HepG2 (cell line): Measurements from ENCODE around the gene RARG. TPM values are rescaled to one million over a fixed set of nuclear protein-coding genes. Genes with fewer than 3 reads are reported as not detected.

Source experiments
- ATAC-seq: fragments of 200-7000 bp; cut with Tn5 transposase; 3 replicates; pipeline ENCODE4 v1.9.1; 2020; ENCODE audit warnings: mild to moderate bottlenecking, moderate library complexity
- BruUV-seq: library from RNA; stranded (reverse); fragments of 400-500 nt; replicated peaks from 2 replicates; lab custom pipeline; 2021; lab: Mats Ljungman, UMichigan
- CTCF ChIA-PET: fragments of 300-600 bp; formaldehyde crosslinking; extraction: SDS; loops from one replicate; lab custom pipeline; 2021; ENCODE audit warnings: low total read pairs, inconsistent platforms, low intra/inter-chr PET ratio; lab: Yijun Ruan, JAX
- POLR2A ChIA-PET: fragments of 350-600 bp; sonication (Branson Sonifier 250); formaldehyde crosslinking; loops from one replicate; lab custom pipeline; 2020; ENCODE audit warnings: antibody characterized with exemption, inconsistent platforms; lab: Yijun Ruan, JAX
- DNase-seq: peaks from one replicate; pipeline ENCODE4 v3.0.0-alpha.2; 2015; ENCODE audit warnings: low spot score
- FAIRE-seq: peaks from 3 replicates; lab custom pipeline; 2011; peaks lifted over from hg19 to GRCh38; lab: Jason Lieb, UNC
- H2AFZ ChIP-seq: one replicate; pipeline ENCODE4 v1.6.1; 2011; ENCODE audit warnings: low read length, inconsistent platforms
- H3K27ac ChIP-seq: fragments of 300-600 bp; 3 replicates; pipeline ENCODE4 v1.8.0; 2011; ENCODE audit warnings: mixed run types, mild to moderate bottlenecking, mixed read lengths, low read length, inconsistent platforms; ENCODE audit not compliant: insufficient read depth; ENCODE audit errors: extremely low read length
- H3K27me3 ChIP-seq, 2 experiments: fragments of 200-600 bp in 1 of 2; 2 replicates in 1 of 2; 3 replicates in 1 of 2; pipeline versions ENCODE4 v1.6.0 to v1.8.0; 2011; ENCODE audit warnings: low read length in 2 of 2, mild to moderate bottlenecking in 2 of 2, moderate library complexity in 2 of 2, inconsistent platforms in 1 of 2; ENCODE audit not compliant: insufficient read depth in 2 of 2, control insufficient read depth in 1 of 2
- H3K36me3 ChIP-seq, 2 experiments: fragments of 200-600 bp in 1 of 2; replicated peaks in 1 of 2; 2 replicates in 1 of 2; 3 replicates in 1 of 2; pipeline versions ENCODE4 v1.5.1 to v1.8.0; 2011; ENCODE audit warnings: low read length in 2 of 2, inconsistent platforms in 1 of 2; ENCODE audit not compliant: insufficient read depth in 2 of 2, control insufficient read depth in 1 of 2
- H3K4me1 ChIP-seq: 2 replicates; pipeline ENCODE4 v1.5.1; 2012; ENCODE audit warnings: low read length, inconsistent platforms; ENCODE audit not compliant: insufficient read depth
- H3K4me2 ChIP-seq: 2 replicates; pipeline ENCODE4 v1.6.0; 2011; ENCODE audit warnings: low read depth, low read length, inconsistent platforms
- H3K4me3 ChIP-seq, 3 experiments: fragments of 200-600 bp in 1 of 3; sonication (generic), shearing (Covaris generic) in 1 of 3; replicated peaks in 1 of 3; 2 replicates each; pipeline ENCODE4 v1.5.1; 2011 to 2016; ENCODE audit warnings: low read length in 3 of 3, inconsistent platforms in 2 of 3, low read depth in 2 of 3, mild to moderate bottlenecking in 2 of 3, control low read depth in 1 of 3, mixed read lengths in 1 of 3; ENCODE audit not compliant: insufficient read depth in 1 of 3
- H3K79me2 ChIP-seq: one replicate; pipeline ENCODE4 v1.6.1; 2011; ENCODE audit warnings: low read length, inconsistent platforms; ENCODE audit not compliant: insufficient read depth
- H3K9ac ChIP-seq: 2 replicates; pipeline ENCODE4 v1.6.0; 2011; ENCODE audit warnings: mild to moderate bottlenecking, low read depth, low read length, inconsistent platforms; ENCODE audit not compliant: insufficient read depth
- H3K9me3 ChIP-seq: 2 replicates; pipeline ENCODE4 v1.5.1; 2012; ENCODE audit warnings: mild to moderate bottlenecking, low read length
- H4K20me1 ChIP-seq: 2 replicates; pipeline ENCODE4 v1.6.0; 2011; ENCODE audit warnings: inconsistent platforms, mild to moderate bottlenecking, low read length, moderate library complexity; ENCODE audit not compliant: insufficient read depth
- CHD4 ChIP-seq: fragments of 200-600 bp; sonication (generic); IDR thresholded peaks from 2 replicates; pipeline ENCODE4 v1.7.0; 2017; ENCODE audit warnings: mild to moderate bottlenecking, low read length, borderline replicate concordance
- DPF2 ChIP-seq: sonication (generic); formaldehyde crosslinking; IDR thresholded peaks from 2 replicates; pipeline ENCODE4 v1.4.0; 2020; ENCODE audit warnings: mild to moderate bottlenecking, low read depth, missing genetic modification reagents, borderline replicate concordance
- ELF3 ChIP-seq: IDR thresholded peaks from 2 replicates; pipeline ENCODE4 v1.6.1; 2016; ENCODE audit warnings: missing genetic modification reagents, missing compliant biosample characterization
- FOSL1 ChIP-seq: sonication (generic); formaldehyde crosslinking; IDR thresholded peaks from 2 replicates; pipeline ENCODE4 v1.9.0; 2021; ENCODE audit warnings: missing genetic modification reagents, borderline replicate concordance
- GABPB1 ChIP-seq: IDR thresholded peaks from 2 replicates; pipeline ENCODE4 v1.6.1; 2016; ENCODE audit warnings: mild to moderate bottlenecking, missing genetic modification reagents, moderate library complexity, missing compliant biosample characterization
- MAFK ChIP-seq, 2 experiments: IDR thresholded peaks in 1 of 2; conservative IDR thresholded peaks in 1 of 2; 2 replicates each; pipeline ENCODE4 v1.6.1; 2011; ENCODE audit warnings: improper control_type of control experiment in 2 of 2, low read length in 2 of 2
- REPIN1 ChIP-seq: sonication (generic); formaldehyde crosslinking; IDR thresholded peaks from 2 replicates; pipeline ENCODE4 v1.8.0; 2022; ENCODE audit warnings: missing genetic modification reagents, low read depth, mild to moderate bottlenecking, borderline replicate concordance
- SCMH1 ChIP-seq: sonication (generic); formaldehyde crosslinking; IDR thresholded peaks from 2 replicates; pipeline ENCODE4 v1.9.0; 2021; ENCODE audit warnings: missing genetic modification reagents, mild to moderate bottlenecking, borderline replicate concordance
- SETDB1 ChIP-seq: sonication (generic); formaldehyde crosslinking; IDR thresholded peaks from 2 replicates; pipeline ENCODE4 v1.5.1; 2020; ENCODE audit warnings: missing genetic modification reagents, mild to moderate bottlenecking, borderline replicate concordance
- TEAD2 ChIP-seq: sonication (generic); formaldehyde crosslinking; IDR thresholded peaks from 2 replicates; pipeline ENCODE4 v1.9.0; 2021; ENCODE audit warnings: missing genetic modification reagents
- ZNF780A ChIP-seq: sonication (generic); formaldehyde crosslinking; IDR thresholded peaks from 2 replicates; pipeline ENCODE4 v1.8.0; 2022; ENCODE audit warnings: mild to moderate bottlenecking, missing genetic modification reagents, moderate library complexity
- ZSCAN30 ChIP-seq: sonication (generic); formaldehyde crosslinking; IDR thresholded peaks from 2 replicates; pipeline ENCODE4 v1.5.0; 2020; ENCODE audit warnings: mild to moderate bottlenecking, missing genetic modification reagents
- WGBS: methylation state at CpG from one replicate; pipeline ENCODE4 v1.1.6; 2017; ENCODE audit warnings: low lambda C conversion rate; 5-methylcytosine and 5-hydroxymethylcytosine counted together
- in situ Hi-C: cut with HindIII; loops from 2 replicates; pipeline ENCODE4 v1.10.0; 2017; ENCODE audit warnings: low pct_unique_long_range_greater_than_20kb; ENCODE audit not compliant: extremely low pct_ligation_motif_present
- intact Hi-C: fragments of 100-400 bp; cut with micrococcal nuclease; formaldehyde crosslinking; loops from one replicate; pipeline ENCODE4 v1.10.0; 2022; ENCODE audit not compliant: unreplicated experiment
- polyA plus RNA-seq, 8 experiments: library from polyadenylated mRNA; depleted of rRNA in 3 of 8; stranded (reverse) in 7 of 8; unstranded in 1 of 8; fragments of >200 nt; fragmentation: Illumina TruSeq in 4 of 8; extraction: Trizol in 4 of 8; gene quantifications; 2 replicates each; pipeline versions ENCODE4 v1.2.1 to v1.2.3, GENCODE V29; 2011 to 2016; ENCODE audit warnings: low read depth in 4 of 8, missing spikeins in 1 of 8, mixed read lengths in 1 of 8; ENCODE audit not compliant: insufficient read depth in 1 of 8
- total RNA-seq, 5 experiments: library from RNA; depleted of rRNA; stranded (reverse); fragments of >200 nt; fragmentation: Illumina TruSeq; extraction: Trizol; gene quantifications; 2 replicates each; pipeline ENCODE4 v1.2.3, GENCODE V29; 2016; ENCODE audit warnings: low read depth in 1 of 5
- TF ChIP-seq, protein P1 (sequence below): fragments of 450-650 bp; IDR thresholded peaks from 2 replicates; pipeline ENCODE4 v1.6.1; 2016
- TF ChIP-seq, protein P2 (sequence below): sonication (generic); formaldehyde crosslinking; IDR thresholded peaks from 2 replicates; pipeline ENCODE4 v1.5.1; 2020; ENCODE audit warnings: mild to moderate bottlenecking, missing genetic modification reagents, moderate library complexity

The RARG gene
- total and polyA plus RNA-seq, 2 of the 13 experiments (the other 11 are each of a cell fraction or from before 2014, with no cell fraction given): 0.77 to 1.5 TPM

DNA sequence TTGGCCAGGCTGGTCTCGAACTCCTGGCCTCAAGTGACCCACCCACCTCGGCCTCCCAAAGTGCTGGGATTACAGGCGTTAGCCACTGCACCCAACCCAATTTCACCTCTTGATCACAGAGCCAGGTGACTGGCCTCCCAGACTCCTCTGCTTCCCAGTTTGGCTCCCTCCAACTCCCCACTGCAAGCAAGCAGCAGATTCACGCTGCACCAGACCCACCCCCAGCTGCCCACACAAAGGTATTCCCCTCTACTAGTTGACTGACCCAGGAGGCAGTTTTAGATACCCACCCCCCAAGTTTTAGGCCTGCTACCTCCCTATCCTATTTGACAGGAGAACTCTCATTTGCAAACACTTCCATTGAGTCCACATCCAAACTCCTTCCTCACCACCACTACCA lies 5.2 kb downstream of the RARG start:
- no peaks in the 10 kb centered on the region for H4K20me1 ChIP-seq
- 29% methylated on average over 4 of the region's 4 CpGs for WGBS
- no TSS peak for BruUV-seq
- TF ChIP-seq CHD4 (no peak), GABPB1 (CRISPR knock-in tag) (no peak), TEAD2 (no peak), ELF3 (CRISPR knock-in tag) (no peak), ZNF780A (no peak), DPF2 (CRISPR knock-in tag) (no peak), SETDB1 (CRISPR knock-in tag) (no peak), FOSL1 (CRISPR knock-in tag) (no peak), MAFK (conservative IDR thresholded peaks at IDR 0.05 in 1 of 2, IDR thresholded peaks at IDR 0.05 in 1 of 2; ENCODE audit: low read length in 2 of 2) (no peak), SCMH1 (CRISPR knock-in tag) (no peak), REPIN1 (CRISPR knock-in tag) (no peak), ZSCAN30 (CRISPR knock-in tag) (no peak)
- TF ChIP-seq, protein P1, sequence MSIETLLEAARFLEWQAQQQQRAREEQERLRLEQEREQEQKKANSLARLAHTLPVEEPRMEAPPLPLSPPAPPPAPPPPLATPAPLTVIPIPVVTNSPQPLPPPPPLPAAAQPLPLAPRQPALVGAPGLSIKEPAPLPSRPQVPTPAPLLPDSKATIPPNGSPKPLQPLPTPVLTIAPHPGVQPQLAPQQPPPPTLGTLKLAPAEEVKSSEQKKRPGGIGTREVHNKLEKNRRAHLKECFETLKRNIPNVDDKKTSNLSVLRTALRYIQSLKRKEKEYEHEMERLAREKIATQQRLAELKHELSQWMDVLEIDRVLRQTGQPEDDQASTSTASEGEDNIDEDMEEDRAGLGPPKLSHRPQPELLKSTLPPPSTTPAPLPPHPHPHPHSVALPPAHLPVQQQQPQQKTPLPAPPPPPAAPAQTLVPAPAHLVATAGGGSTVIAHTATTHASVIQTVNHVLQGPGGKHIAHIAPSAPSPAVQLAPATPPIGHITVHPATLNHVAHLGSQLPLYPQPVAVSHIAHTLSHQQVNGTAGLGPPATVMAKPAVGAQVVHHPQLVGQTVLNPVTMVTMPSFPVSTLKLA: no peak
- TF ChIP-seq, protein P2, sequence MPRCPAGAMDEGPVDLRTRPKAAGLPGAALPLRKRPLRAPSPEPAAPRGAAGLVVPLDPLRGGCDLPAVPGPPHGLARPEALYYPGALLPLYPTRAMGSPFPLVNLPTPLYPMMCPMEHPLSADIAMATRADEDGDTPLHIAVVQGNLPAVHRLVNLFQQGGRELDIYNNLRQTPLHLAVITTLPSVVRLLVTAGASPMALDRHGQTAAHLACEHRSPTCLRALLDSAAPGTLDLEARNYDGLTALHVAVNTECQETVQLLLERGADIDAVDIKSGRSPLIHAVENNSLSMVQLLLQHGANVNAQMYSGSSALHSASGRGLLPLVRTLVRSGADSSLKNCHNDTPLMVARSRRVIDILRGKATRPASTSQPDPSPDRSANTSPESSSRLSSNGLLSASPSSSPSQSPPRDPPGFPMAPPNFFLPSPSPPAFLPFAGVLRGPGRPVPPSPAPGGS: no peak
- TF ChIP-seq, all 625 proteins: peak for 0
- ATAC-seq (no peak), DNase-seq (no peak), FAIRE-seq (no peak)
- ChIA-PET CTCF (no interaction called here), POLR2A (no interaction called here)
- Histone ChIP-seq H3K4me2 (no peak overlapping the region), H3K36me3 (no peaks in the 10 kb centered on the region), H3K27ac (no peak overlapping the region), H3K9me3 (no peaks in the 10 kb centered on the region), H3K79me2 (no peaks in the 10 kb centered on the region), H3K4me3 (no peak overlapping the region), H2AFZ (no peak overlapping the region), H3K4me1 (peaks cover 48% of the 10 kb centered on the region), H3K27me3 (peaks cover 3 to 40% of the 10 kb centered on the region in 2 experiments), H3K9ac (no peak overlapping the region)
- intact Hi-C loops (no loop called here), in situ Hi-C loops (no loop called here)
